GM12878 (cell line): Measurements from ENCODE around the gene HDAC8. TPM values are rescaled to one million over a fixed set of nuclear protein-coding genes. Genes with fewer than 3 reads are reported as not detected.
"Not testable (repeated sequence)": the region's sequence is repeated elsewhere in the genome, so short reads cannot be mapped to it uniquely, and the experiment has no call there.

Source experiments
- ATAC-seq: fragments of 200-7000 bp; cut with Tn5 transposase; 3 replicates; pipeline ENCODE4 v1.9.1; 2020; ENCODE audit warnings: mild to moderate bottlenecking, moderate library complexity
- BruUV-seq: library from RNA; stranded (reverse); fragments of 400-500 nt; replicated peaks from 2 replicates; lab custom pipeline; 2021; lab: Mats Ljungman, UMichigan
- CTCF ChIA-PET: fragments of 300-600 bp; sonication (Branson Sonifier 250); formaldehyde crosslinking; extraction: SDS; loops from one replicate; lab custom pipeline; 2021; ENCODE audit warnings: inconsistent platforms; lab: Yijun Ruan, JAX
- POLR2A ChIA-PET: fragments of 350-600 bp; formaldehyde crosslinking; extraction: SDS; loops from one replicate; lab custom pipeline; 2021; ENCODE audit warnings: inconsistent platforms; lab: Charles Lee
- RAD21 ChIA-PET: fragments of 300-600 bp; sonication (Branson Sonifier 250); formaldehyde crosslinking; loops from one replicate; lab custom pipeline; 2023; ENCODE audit warnings: antibody characterized with exemption; ENCODE audit not compliant: unreplicated experiment; lab: Charles Lee
- SMC1A ChIA-PET: fragments of 300-600 bp; sonication (Branson Sonifier 250); formaldehyde crosslinking; loops from one replicate; lab custom pipeline; 2023; ENCODE audit not compliant: unreplicated experiment, uncharacterized antibody; lab: Charles Lee
- DNase-seq: peaks from one replicate; pipeline ENCODE4 v3.0.0-alpha.2; 2011; ENCODE audit warnings: low read depth, low spot score
- FAIRE-seq: peaks from 3 replicates; lab custom pipeline; 2011; peaks lifted over from hg19 to GRCh38; lab: Jason Lieb, UNC
- H2AFZ ChIP-seq: 2 replicates; pipeline ENCODE4 v1.6.0; 2011; ENCODE audit warnings: low read depth, low read length, control low read depth; ENCODE audit not compliant: control insufficient read depth
- H3K27ac ChIP-seq: 2 replicates; pipeline ENCODE4 v1.5.1; 2011; ENCODE audit warnings: control low read depth; ENCODE audit not compliant: control insufficient read depth, insufficient read depth
- H3K27me3 ChIP-seq, 2 experiments: replicated peaks in 1 of 2; 2 replicates each; pipeline versions ENCODE4 v1.6.0 to v1.6.1; 2011; ENCODE audit warnings: low read length in 1 of 2; ENCODE audit not compliant: control insufficient read depth in 2 of 2, insufficient read depth in 2 of 2
- H3K36me3 ChIP-seq, 2 experiments: 2 replicates each; pipeline ENCODE4 v1.5.1; 2011; ENCODE audit warnings: low read length in 1 of 2; ENCODE audit not compliant: control insufficient read depth in 2 of 2, insufficient read depth in 2 of 2
- H3K4me1 ChIP-seq: 2 replicates; pipeline ENCODE4 v1.6.1; 2011; ENCODE audit warnings: mild to moderate bottlenecking, low read length, moderate library complexity, mixed read lengths; ENCODE audit not compliant: control insufficient read depth, insufficient read depth
- H3K4me2 ChIP-seq: 2 replicates; pipeline ENCODE4 v1.6.0; 2011; ENCODE audit warnings: control low read depth; ENCODE audit not compliant: control insufficient read depth, insufficient read depth
- H3K4me3 ChIP-seq: fragments of 200-600 bp; sonication (generic); 2 replicates; pipeline ENCODE4 v1.5.1; 2016
- H3K79me2 ChIP-seq: 2 replicates; pipeline ENCODE4 v1.6.0; 2011; ENCODE audit warnings: low read length; ENCODE audit not compliant: control insufficient read depth, insufficient read depth
- H3K9ac ChIP-seq: 2 replicates; pipeline ENCODE4 v1.8.0; 2011; ENCODE audit warnings: low read length, control low read depth, mixed read lengths; ENCODE audit not compliant: control insufficient read depth, insufficient read depth
- H3K9me3 ChIP-seq: replicated peaks from 3 replicates; pipeline ENCODE4 v1.5.1; 2011; ENCODE audit warnings: mild to moderate bottlenecking, low read length; ENCODE audit not compliant: control insufficient read depth, insufficient read depth
- H4K20me1 ChIP-seq: 2 replicates; pipeline ENCODE4 v1.6.0; 2011; ENCODE audit not compliant: control insufficient read depth, insufficient read depth
- BACH1 ChIP-seq: fragments of 450-650 bp; IDR thresholded peaks from 2 replicates; pipeline ENCODE4 v1.6.1; 2017; ENCODE audit warnings: mild to moderate bottlenecking, borderline replicate concordance
- CBFB ChIP-seq: IDR thresholded peaks from 2 replicates; pipeline ENCODE4 v1.6.1; 2016; ENCODE audit warnings: antibody characterized with exemption, low read depth
- FOXK2 ChIP-seq: fragments of 450-650 bp; IDR thresholded peaks from 2 replicates; pipeline ENCODE4 v1.6.1; 2017; ENCODE audit warnings: mild to moderate bottlenecking, moderate library complexity
- POLR2A ChIP-seq: IDR thresholded peaks from 2 replicates; pipeline ENCODE4 v1.6.1; 2011; ENCODE audit warnings: low read depth, mild to moderate bottlenecking, low read length
- SREBF2 ChIP-seq: IDR thresholded peaks from 2 replicates; pipeline ENCODE4 v1.6.1; 2012; ENCODE audit warnings: mild to moderate bottlenecking, low read length
- USF1 ChIP-seq: IDR thresholded peaks from 2 replicates; pipeline ENCODE4 v1.6.1; 2011; ENCODE audit warnings: borderline replicate concordance, low read depth, mild to moderate bottlenecking, moderate library complexity, mixed read lengths, low read length; ENCODE audit not compliant: insufficient read depth; ENCODE audit errors: extremely low read length
- USF2 ChIP-seq: IDR thresholded peaks from 2 replicates; pipeline ENCODE4 v1.6.1; 2011; ENCODE audit warnings: low read depth, low read length, improper control_type of control experiment, borderline replicate concordance
- WGBS: methylation state at CpG from one replicate; pipeline ENCODE4 v1.1.6; 2016; ENCODE audit warnings: low lambda C conversion rate; ENCODE audit not compliant: insufficient replicate concordance, insufficient coverage; ENCODE audit errors: missing lambda C conversion rate; 5-methylcytosine and 5-hydroxymethylcytosine counted together
- in situ Hi-C: fragments of 300-500 bp; cut with MboI; formaldehyde crosslinking; loops from 9 replicates; pipeline ENCODE4 v1.14.3; 2018; ENCODE audit warnings: mixed read lengths
- intact Hi-C: fragments of 100-400 bp; cut with micrococcal nuclease; formaldehyde crosslinking; loops from one replicate; pipeline ENCODE4 v1.14.2; 2022; ENCODE audit not compliant: unreplicated experiment
- polyA plus RNA-seq, 11 experiments: library from polyadenylated mRNA; depleted of rRNA in 4 of 11; unstranded in 6 of 11; stranded (reverse) in 5 of 11; fragments of >200 nt; fragmentation: Nextera tagmentation in 4 of 11; fragmentation: Illumina TruSeq in 1 of 11; extraction: Ambion mirVana in 4 of 11; extraction: Trizol in 1 of 11; gene quantifications; 1 replicate in 1 of 11; 2 replicates in 10 of 11; pipeline versions ENCODE4 v1.2.1 to v1.2.3, GENCODE V29; 2011 to 2016; ENCODE audit warnings: inconsistent platforms in 2 of 11, missing spikeins in 2 of 11, low read depth in 1 of 11
- total RNA-seq, 4 experiments: library from RNA; depleted of rRNA in 3 of 4; stranded (reverse); fragments of >200 nt in 3 of 4; fragmentation: Illumina TruSeq in 1 of 4; extraction: Trizol in 1 of 4; gene quantifications; 2 replicates each; pipeline versions ENCODE4 v1.2.1 to v1.2.3, GENCODE V29; 2013 to 2021

The HDAC8 gene
- total and polyA plus RNA-seq, 10 of the 15 experiments (the other 5 are each of a cell fraction or from before 2014, with no cell fraction given): 18.1 to 34.7 (median 29.1) TPM

- TF ChIP-seq FOXK2 (no peak), USF1 (no peak), CBFB (no peak), SREBF2 (no peak), USF2 (no peak), POLR2A (no peak)
Measured at GRCh38 chrX:72604705-72605104, 32.1 kb upstream of the HDAC8 start (continued).

GRCh38 chrX:72604112-72604511, 31.5 kb upstream of the HDAC8 start:
- in situ Hi-C loops: loop anchor here (5.0 kb wide), 1 partner anchor 48 kb away; no protein-coding TSS in a partner anchor
- FAIRE-seq: no peak
- intact Hi-C loops: no loop called here
- ATAC-seq: peak; percentile 26; the same call in 1 of the 3 replicates
- POLR2A ChIA-PET: no interaction called here
- RAD21 ChIA-PET: no interaction called here
- H3K9me3 ChIP-seq: no peaks in the 10 kb centered on the region
- DNase-seq: no peak
- no peak overlapping the region for H3K4me2 ChIP-seq
- no peak for TF ChIP-seq BACH1
- no peak overlapping the region for H3K9ac ChIP-seq
- H3K4me1 ChIP-seq: no peaks in the 10 kb centered on the region
- no peak overlapping the region for H3K27ac ChIP-seq
- no peaks in the 10 kb centered on the region for H3K79me2 ChIP-seq
- CTCF ChIA-PET: no interaction called here
- SMC1A ChIA-PET: interaction anchor here (1.5 kb wide), 1 partner anchor 12 kb away, joined by 3 read pairs; no protein-coding TSS in a partner anchor
- 45% methylated on average over 2 of the region's 2 CpGs for WGBS
- no peaks in the 10 kb centered on the region for H4K20me1 ChIP-seq
- no peak overlapping the region for H2AFZ ChIP-seq
- no peak overlapping the region for H3K4me3 ChIP-seq
- no peaks in the 10 kb centered on the region for H3K36me3 ChIP-seq
- no peaks in the 10 kb centered on the region; a peak in 1 of 4 replicates for H3K27me3 ChIP-seq
- BruUV-seq: no TSS peak

- DNase-seq, intact Hi-C loops, H3K4me1 ChIP-seq, H3K79me2 ChIP-seq, H4K20me1 ChIP-seq, H3K9ac ChIP-seq, H3K27me3 ChIP-seq, CTCF ChIA-PET, SMC1A ChIA-PET, in situ Hi-C loops, H3K27ac ChIP-seq, POLR2A ChIA-PET, H3K9me3 ChIP-seq, H3K36me3 ChIP-seq, H3K4me3 ChIP-seq, ATAC-seq, RAD21 ChIA-PET, H3K4me2 ChIP-seq, BruUV-seq, FAIRE-seq, H2AFZ ChIP-seq: not testable (repeated sequence)
- 26% methylated on average over 3 of the region's 4 CpGs for WGBS
Measured at GRCh38 chrX:72591038-72591437, 18.4 kb upstream of the HDAC8 start.
